ENCODE data around the gene KCTD12.

GRCh38 chr13:76925115-76925514 is 38.9 kb upstream of the KCTD12 start:
- TF ChIP-seq POLR2A (IDR thresholded peaks at IDR 0.05; ENCODE audit: insufficient read depth in 1 of 2, low read depth in 2 of 2, low read length in 2 of 2) (no peak), ATF3 (CRISPR knock-in tag; IDR thresholded peaks at IDR 0.05) (no peak), CREB1 (IDR thresholded peaks at IDR 0.05) (no peak), CREB1 (CRISPR knock-in tag; IDR thresholded peaks at IDR 0.05) (no peak), E2F1 (CRISPR knock-in tag; IDR thresholded peaks at IDR 0.05) (no peak), ATF2 (CRISPR knock-in tag; IDR thresholded peaks at IDR 0.05) (no peak), SALL2 (CRISPR knock-in tag; IDR thresholded peaks at IDR 0.05) (no peak), CTCF (CRISPR knock-in tag; IDR thresholded peaks at IDR 0.05) (no peak), RBFOX2 (IDR thresholded peaks at IDR 0.05; ENCODE audit: low read depth, low read length) (no peak), ZNF124 (CRISPR knock-in tag; IDR thresholded peaks at IDR 0.05) (no peak), RAD21 (CRISPR knock-in tag; IDR thresholded peaks at IDR 0.05) (no peak), ZNF770 (CRISPR knock-in tag; IDR thresholded peaks at IDR 0.05) (no peak)
